LoVo (cell line): ENCODE measurements around the gene EPN3.
A peak's percentile ranks its signal among the peaks of the same experiment; 100 is the strongest.

Experiments
- DNase-seq: peaks from one replicate; pipeline ENCODE4 v3.0.0-alpha.2; 2016; ENCODE audit warnings: low spot score

Gene EPN3

DNA sequence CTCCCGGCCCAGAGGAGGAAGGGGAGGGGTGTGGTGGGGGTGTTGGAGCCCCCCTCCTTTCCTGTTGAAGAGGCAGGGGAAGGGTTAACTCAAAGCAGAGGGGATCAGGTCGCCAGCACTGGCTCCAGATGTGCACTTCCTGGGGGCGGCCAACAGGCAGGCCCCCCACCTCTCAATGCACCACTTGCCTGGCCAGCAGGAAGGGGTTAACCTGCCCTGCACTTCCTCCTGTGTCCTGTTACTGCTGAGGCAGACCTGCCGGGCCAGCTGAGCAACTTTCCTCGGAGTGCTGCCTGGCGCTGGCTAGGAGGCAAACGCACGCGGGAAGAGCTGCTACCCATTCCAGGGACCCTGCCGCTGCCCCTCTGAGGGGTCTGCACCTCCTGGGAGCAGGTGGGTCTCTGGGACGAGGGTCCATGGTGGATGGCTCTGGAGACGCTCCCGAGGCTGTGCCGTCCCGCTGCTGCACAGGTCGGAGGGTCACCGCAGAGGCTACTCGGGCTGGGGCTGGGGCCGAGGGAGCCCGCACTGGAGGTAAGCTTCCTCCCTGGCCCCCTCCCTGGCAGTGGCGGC, at the start of gene EPN3:
TSS of gene EPN3 (plus strand) at position 284 of the 573 bp plus-strand sequence. CDS start 3,822 bp downstream, outside the sequence.
- peak; percentile 48 for DNase-seq

DNA sequence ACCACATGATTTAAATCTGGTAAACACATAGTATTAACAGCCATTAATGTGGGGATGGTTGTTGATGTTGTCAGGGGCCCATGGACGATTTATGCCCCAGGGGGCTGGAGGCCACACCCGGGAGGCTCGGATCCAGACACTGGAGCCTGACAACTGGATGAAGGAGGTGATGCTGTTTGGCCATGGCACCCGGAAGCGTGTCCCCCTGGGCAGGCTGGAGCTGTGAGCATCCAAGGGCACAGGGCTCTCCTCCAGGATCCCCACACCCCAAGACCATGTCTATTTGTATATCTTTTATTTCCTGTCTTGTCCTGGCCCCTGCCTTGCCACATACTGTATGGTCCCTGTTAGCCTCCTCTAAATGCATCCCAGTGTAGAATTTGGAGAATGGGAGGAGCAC, 49.3 kb upstream of the EPN3 start:
- DNase-seq = no peak

DNA sequence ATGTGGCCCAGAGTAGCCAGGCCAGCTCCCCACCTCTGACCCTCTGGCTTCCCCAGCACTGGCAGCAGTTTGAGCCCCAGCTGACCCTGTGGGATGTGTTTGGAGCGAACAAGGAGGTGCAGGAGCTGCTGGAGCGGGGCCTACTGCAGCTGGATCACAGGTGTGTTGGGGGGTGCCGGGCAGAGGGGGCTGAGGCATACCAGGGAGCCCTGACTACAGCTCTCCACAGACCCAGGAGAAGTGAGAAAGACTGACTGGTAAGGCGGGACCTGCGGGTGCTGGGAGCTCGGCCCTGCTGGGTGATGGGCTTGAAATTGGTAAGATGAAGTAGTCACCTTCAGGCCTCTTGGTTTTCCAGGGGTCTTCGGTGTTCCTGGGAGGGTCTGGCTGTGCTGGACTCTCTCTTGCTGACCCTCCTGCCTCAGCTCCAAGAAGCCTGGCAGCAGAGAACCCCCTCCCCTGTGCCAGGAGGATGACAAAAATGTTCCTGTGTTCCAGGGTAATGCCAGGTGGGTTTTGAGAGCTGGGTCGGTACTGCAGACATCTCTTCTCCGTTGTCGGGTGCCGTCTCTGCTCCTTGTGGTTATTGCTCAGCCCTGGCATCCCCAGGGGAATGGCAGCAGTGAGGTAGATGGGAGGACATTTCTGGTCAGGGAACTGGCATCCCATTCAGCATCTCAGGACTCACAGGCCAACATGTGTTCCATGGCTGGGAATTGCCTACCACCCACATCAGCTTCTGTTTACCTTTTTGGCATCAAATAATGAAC, 48.0 kb upstream of the EPN3 start:
- DNase-seq = no peak

DNA sequence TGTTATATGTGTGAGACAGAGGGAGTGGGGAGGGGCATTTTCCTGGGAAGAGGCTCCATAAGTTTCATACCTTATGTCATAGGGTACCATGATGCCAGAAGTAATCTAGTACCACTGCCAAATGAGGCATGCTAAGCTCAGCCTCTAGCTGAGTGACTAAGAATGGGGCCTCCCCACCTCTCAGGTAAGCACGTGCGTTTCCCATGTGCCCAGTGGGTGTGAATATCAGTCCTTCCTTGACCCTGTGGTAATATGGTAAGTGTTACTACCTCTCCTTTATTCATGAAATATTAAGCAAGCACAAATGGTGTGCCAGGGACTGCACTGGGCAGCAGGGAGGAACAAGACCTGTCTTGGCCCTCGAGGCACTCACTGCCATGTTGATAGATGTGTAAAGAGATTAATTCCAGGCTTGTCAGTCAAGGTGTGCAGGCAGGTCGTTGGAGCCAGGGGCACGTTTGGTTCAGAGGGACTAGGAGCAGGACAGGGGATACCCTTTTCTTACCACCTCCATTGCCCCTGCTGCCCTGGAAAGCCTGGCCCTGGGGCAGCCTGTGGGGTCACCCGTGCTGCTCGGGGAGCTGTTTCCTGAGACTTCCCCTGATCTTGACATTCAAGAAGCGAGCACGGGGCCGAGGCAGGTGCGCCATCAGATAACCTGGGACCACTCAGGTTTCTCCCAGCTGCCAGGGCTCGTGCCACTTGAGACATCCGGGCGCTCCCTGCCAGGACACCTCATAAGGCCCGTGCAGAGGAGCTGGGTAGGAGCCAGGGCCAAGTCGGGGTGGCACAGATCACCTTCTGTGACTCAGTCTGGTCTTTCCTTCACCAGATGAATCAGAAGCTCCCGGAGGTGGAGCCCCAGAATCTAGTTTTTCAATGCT, 45.1 kb upstream of the EPN3 start:
- no peak for DNase-seq

DNA sequence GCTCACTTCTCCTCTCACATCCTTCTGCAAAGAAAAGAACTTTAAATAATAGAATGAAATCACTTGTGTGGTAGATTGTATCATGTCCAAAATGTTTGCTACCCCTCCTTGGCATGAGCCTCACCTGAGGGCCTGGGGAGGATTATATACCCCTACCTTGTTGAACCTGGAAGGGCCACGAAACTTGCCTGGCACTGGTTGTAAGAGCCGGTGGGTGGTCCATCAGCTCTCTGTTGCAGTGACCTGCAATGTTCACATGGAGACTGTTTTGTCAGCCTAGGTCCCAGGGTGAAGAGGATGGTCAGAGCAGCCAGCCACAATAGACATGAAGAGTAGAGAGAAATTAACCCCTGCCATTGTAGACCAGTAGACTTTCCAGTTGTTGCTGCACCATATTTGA, 43.7 kb upstream of the EPN3 start:
- DNase-seq = no peak

DNA sequence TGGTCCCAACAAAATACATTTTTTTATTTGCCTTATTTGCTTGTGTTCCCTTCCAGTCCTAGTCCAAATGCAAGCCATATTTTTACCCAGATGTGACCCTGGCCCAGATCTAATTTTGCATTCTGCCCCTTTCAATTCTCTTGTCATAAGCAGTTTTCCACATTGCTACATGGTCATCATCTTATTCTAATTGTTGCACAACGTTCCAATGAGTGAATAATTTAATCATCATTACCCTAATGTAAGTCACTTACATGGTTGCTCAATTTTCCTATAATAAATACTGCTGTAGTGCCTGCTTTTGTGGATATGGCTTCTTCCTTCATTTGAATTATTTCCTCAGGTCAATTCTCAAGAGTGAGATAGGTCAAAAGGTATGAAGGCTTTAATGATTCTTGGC, 41.0 kb upstream of the EPN3 start:
- DNase-seq = no peak

DNA sequence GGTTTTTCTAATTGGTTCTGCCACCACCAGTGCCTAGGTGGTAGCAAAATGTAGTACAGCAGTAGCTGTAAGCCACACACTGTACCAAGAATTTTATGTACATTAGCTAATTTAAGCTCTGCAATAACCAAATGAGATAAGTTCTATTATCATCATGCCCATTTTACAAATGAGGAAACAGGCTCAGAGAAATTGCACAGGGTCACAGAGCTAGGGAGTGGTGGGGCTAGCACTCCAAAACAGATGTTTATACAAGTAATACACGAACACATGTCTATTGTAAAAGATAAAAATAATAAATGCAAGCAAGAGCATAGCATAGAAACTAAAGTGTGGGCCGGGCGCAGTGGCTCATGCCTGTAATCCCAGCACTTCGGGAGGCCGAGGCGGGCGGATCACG, 40.3 kb upstream of the EPN3 start:
- DNase-seq = no peak

DNA sequence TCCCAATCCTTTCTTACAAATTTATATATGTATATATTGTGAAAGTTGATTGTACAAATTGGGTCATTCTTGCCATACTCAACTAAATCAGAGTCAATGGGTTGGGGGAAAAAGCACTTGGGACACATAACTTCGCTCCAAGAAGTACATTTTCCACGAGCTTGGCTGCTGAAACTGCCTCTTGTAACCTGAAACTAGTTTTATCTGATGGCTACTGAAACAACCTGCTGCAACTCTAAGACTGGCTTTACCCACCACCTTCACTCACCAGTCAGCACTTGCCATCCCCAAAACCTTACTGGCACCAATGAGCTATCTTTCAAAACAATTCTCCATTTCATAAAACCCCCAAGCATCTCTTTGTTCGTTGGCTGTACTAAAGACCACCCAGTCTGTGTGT, 38.8 kb upstream of the EPN3 start:
- no peak for DNase-seq

DNA sequence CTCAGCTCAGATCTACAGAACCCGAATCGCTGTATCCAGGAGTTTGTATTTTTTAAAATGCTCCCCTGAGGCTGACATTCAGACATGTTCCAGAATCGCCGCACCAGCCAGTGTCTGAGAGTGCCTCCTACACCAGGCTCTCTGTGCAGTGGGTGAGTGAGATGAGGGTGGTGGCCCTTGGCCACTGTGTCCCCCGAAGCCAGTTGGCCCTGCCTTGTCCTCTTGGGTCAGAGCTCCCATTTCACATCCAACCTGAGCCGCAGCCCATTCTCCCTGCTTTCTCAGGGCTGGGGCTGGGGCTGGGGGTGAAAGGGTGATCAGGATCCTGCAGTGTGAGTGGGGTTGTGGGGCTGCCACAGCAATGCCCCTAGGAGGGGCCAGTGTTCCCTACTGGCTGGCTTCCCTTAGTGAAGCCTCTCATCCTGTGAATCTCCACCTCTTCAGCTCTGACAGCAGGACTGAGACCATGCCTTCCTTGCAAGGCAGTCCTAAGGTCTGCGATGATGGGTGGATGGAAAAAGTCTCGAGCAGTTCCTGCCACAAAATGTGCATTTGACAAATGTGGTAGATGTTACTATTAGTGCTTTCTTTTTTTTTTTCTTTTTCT, 37.2 kb upstream of the EPN3 start:
- no peak for DNase-seq

DNA sequence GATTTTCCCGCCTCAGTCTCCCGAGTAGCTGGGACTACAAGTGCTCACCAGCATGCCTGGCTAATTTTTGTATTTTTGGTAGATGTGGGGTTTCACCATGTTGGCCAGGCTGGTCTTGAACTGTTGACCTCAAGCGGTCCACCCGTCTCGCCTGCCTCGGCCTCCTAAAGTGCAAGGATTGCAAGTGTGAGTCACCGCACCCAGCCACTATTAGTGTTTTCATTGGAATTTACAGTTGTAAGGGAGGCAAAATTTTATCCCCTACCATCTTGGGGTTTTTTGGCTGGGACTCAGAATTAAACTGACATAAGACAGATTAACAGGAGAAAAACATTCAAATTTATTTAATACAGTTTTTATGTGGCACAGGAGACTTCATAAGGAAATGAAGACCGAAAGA, 36.6 kb upstream of the EPN3 start:
- DNase-seq = no peak

DNA sequence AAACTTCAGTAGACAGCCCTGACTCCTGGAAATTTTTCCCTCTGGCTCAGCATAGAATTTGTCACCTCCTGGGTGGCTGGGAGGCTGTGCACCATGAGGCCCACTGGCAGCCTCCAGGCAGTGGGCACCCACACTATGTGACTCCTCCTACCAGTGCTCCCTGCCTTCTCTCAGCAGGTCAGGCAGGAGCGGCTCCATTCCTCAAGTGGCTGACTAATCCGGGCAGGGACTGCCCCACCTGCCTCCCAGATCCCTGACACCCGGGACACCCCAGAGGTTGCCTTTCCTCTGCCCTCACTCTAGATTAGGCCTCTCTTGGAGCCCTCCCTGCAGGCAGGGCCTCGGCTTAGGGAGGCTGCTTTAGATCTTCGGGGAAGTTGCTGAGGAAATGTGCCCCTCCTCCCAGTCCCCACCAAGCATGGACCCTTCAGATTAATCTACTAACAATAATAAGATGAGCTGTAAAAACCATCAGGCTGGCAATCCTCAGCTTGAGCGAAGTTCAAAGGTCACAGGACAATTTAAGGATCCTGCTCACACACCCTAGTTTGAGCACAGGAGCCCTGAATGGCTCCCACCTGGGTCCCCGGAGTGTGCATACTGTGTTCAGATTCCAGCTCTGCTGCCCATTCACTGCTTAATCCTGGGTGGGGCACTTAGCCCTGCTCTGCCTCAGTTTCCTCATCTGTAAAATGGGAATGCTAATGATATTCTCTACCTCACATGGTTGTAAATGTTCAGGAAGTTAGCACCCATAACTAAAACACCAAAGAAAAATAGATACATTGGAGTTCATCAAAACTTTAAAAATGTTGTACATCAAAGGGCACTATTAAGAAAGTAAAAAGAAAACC, 34.3 kb upstream of the EPN3 start:
- DNase-seq = peak; percentile 66

DNA sequence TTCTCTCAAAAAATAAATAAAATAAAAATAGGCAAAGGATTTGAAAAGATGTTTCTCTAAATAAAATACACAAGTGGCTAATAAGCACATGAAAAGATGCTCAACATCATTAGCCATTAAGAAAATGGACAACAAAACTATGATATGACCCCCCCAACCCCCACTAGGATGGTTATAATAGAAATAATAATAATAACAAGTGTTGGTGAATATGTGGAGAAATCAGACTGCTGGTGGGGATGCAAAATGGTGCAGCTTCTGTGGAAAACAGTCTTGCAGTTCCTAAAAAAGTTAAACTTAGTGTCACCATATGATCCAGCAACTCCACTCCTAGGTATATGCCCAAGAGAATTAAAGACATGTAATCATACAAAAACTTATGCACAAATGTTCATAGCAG, 33.3 kb upstream of the EPN3 start:
- no peak for DNase-seq

DNA sequence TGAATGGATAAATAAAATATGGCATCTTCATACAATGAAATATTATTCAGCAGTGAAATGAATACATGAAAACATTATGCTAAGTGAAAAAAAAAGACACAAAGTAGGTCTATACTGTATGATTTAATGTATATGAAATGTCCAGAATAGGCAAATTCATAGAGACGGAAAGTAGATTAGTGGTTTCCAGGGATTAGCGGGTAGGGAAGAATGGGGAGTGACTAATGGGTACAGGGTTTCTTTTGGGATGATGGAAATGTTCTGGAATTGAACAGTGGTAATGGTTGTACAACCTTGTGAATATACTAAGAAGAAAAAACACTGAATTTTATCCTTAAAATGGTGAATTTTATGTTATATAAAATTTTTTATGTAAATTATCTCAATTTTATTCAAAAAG, 32.8 kb upstream of the EPN3 start:
- DNase-seq = no peak

DNA sequence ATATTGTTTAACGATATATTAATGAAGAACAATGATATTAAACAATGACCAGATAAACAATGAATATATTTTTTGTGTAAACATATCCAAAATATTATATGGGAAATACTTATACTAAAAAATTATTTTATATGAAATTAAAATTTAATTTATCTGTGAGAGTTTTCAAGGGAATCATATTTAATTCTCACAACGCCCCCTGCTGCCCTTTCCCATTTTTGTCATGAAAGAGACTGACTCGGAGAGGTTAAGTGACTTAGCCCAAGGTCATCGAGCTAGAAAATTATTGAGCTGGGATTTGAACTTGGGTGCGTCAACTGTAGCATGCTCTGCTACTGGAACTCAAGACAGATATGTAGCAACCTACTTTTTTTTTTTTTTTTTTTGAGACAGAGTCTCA, 31.5 kb upstream of the EPN3 start:
- DNase-seq = peak; percentile 15

DNA sequence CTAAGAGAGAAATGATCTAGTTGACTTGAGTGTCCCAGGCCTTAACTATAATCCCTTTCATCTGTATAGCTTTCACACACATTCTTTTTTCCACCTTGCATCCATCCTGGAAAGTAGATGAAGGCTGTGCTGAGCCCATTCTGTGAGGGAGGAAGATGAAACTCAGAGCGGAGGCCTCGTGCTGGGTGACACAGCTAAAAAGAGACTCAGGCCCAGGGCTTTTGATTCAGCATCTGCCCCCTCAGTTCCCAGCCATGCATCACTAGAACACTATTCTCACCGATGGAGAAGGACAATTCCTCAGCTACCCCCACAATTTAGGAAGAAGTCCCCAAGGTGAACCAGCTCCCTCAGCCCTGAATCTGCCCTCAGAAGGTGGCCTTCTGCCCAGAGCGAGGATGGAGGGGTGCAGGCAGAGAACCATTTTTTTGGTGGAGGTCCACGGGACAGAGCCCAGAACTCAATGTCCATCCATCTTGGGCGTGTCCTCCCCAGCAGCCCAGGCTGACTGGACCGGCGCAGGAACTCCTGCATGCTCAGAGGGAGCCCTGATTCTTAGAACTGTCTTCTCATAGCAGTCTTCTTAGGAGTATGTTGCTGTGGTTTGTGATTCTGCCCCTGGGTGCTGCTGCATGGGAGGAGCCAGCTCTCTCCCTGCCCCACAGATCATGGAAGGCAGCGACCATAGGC, 30.1 kb upstream of the EPN3 start:
- DNase-seq = no peak

DNA sequence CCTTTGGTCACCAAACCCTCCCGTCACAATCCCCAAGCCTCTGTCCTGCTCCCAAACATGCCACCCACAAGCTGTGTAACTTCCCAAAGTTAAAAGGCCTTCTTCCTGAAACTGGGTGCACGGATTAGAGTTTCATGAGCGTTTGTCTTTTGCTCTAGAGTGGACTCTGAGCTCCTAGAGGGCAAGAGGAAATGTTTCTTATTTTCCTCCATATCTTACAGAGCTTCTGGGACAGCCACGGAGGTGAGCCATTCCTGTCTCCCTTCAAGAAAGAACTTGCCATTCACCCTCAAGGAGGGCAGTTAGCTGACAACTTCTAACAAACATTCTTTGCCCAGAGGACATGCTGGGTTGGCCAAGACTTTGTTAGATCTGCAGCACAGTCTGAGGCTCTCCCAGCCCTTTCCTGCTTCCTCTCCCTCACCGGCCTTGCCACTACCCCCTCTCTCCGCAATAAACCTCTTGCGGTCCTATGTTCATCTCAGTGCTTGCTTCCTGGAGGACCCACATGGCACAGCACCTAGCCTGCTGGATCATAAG, 26.9 kb upstream of the EPN3 start:
- no peak for DNase-seq

DNA sequence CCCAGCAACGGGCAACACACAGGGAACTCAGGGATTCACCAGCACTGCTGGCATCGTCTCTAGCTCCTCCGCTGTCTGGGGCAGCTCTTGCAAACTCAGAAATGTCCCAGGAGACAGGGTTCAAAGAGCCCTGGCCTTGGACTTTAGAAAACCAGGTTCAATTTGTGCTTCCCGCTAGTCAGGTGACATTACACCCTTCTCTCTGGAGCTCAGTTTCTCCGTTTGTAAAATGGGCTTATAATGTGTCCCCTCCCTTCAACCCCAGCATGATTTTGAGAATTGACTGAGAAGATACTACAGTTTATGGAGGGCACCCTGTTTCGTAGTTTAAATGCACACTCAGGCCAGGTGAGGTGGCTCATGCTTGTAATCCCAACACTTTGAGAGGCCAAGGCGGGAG, 26.2 kb upstream of the EPN3 start:
- DNase-seq = no peak

DNA sequence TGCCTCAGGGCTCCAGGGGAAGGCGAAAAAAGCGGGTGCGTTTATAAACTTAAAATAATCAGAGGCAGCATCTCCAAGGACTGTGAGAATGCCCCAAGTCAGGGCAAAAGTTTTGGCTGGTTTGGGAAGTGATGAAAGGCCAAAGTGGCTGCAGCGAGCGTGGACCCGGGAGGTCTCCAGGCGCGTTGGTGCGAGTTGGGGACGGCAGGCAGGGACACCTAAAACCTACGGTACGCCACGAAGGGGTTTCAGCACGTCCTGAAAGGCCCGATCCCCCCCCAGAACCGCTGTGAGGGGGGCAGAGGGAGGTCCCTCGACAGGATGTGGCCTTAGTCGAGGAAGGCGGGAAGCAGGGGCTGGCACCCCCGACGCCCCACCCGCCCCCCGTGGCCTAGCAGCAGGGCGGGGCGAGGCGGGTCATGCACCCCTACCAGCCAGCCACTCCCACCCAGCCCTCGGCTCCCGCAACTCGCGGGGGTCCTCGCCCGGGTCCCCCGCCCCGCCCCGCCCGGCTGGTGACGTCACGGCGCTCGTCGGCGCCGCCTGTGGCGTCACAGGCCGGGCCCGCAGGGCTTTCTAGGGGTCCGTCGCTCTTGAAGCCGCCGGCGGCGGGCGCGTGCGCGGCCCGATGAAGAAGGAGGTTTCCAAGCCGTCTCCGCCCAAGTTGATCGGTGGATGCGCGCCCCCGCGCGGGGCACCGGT, 24.5 kb upstream of the EPN3 start, which contains the start of gene MYCBPAP:
TSS of gene MYCBPAP (plus strand) at position 569 of the 702 bp plus-strand sequence. CDS start 236 bp downstream, outside the sequence.
- DNase-seq = peak; percentile 85

DNA sequence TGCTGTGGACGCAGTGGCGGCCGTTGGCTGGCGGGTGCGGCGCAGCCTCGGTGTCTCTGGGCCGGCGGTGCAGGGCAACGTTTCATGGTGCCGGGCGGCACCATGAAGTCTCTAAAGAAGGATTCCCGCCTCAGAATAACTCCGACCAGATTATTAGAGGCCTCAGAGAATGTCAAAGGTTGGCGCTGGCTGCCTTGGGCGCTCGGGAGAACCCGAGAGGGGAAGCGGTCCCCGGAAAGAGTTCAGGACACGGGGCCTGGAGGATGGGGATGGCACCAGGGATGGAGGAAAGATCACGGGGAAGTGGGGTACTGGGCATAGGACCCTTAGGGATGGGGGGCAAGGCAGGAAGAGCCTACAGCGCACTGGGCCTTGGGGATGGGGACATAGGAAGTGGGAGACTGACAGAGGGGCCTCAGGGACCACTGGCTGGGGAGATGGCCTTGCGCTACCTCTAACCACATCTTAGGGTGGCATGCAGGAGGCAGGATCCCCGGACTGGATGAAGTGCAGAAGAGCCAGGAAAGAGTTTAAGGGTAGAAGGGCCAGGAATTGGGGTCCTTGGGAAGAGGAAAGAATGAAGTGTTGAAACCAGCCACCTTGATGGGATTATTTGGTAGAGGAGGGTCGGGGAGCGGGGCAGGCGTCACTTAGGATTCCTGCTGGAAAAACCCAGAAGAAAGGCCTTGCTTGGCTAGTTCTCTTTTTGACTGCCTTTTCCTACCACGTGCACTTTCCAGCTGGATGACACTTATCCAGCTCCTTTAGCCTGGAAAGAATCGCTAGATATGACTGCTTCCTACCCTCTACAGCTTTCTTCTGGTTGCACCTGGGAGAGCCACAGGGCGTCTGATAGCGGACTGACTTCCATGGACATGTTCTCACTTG, 23.7 kb upstream of the EPN3 start:
- no peak for DNase-seq
